Smooth muscle cell (in vitro differentiated cells): ENCODE measurements around the gene MAD1L1. TPM values are rescaled to one million over a fixed set of nuclear protein-coding genes. Genes with fewer than 3 reads are reported as not detected.

Source experiments
- DNase-seq: peaks from one replicate; lab custom pipeline; 2025; ENCODE audit not compliant: unreplicated experiment; lab: John Stamatoyannopoulos, UW
- H2AFZ ChIP-seq: fragments of 200-600 bp; sonication (generic); 2 replicates; pipeline ENCODE4 v1.6.0; 2016; ENCODE audit warnings: antibody characterized with exemption, low read depth, mild to moderate bottlenecking
- H3F3A ChIP-seq: fragments of 200-600 bp; sonication (generic); 2 replicates; pipeline ENCODE4 v1.6.0; 2017; ENCODE audit warnings: antibody characterized with exemption, low read depth
- H3K27ac ChIP-seq: fragments of 200-600 bp; sonication (generic); 2 replicates; pipeline ENCODE4 v1.5.1; 2016; ENCODE audit warnings: low read depth, mild to moderate bottlenecking
- H3K27me3 ChIP-seq: fragments of 200-600 bp; sonication (generic); 2 replicates; pipeline ENCODE4 v1.6.1; 2016; ENCODE audit warnings: low read depth, mild to moderate bottlenecking
- H3K36me3 ChIP-seq: fragments of 200-600 bp; sonication (generic); 2 replicates; pipeline ENCODE4 v1.5.1; 2016; ENCODE audit warnings: low read depth
- H3K4me1 ChIP-seq: fragments of 200-600 bp; sonication (generic); 2 replicates; pipeline ENCODE4 v1.5.1; 2016; ENCODE audit warnings: low read depth
- H3K4me2 ChIP-seq: fragments of 200-600 bp; sonication (generic); 2 replicates; pipeline ENCODE4 v1.6.0; 2016; ENCODE audit warnings: mild to moderate bottlenecking
- H3K4me3 ChIP-seq: fragments of 200-600 bp; sonication (generic); 2 replicates; pipeline ENCODE4 v1.5.1; 2016; ENCODE audit warnings: mild to moderate bottlenecking
- H3K79me2 ChIP-seq: fragments of 200-600 bp; sonication (generic); 2 replicates; pipeline ENCODE4 v1.6.0; 2016; ENCODE audit warnings: low read depth, mild to moderate bottlenecking
- H3K9ac ChIP-seq: fragments of 200-600 bp; sonication (generic); 2 replicates; pipeline ENCODE4 v1.6.0; 2016; ENCODE audit warnings: low read depth
- H3K9me3 ChIP-seq: fragments of 200-600 bp; sonication (generic); replicated peaks from 2 replicates; pipeline ENCODE4 v1.5.1; 2016; ENCODE audit warnings: low read depth
- H4K20me1 ChIP-seq: fragments of 200-600 bp; sonication (generic); 2 replicates; pipeline ENCODE4 v1.6.0; 2016; ENCODE audit warnings: low read depth
- WGBS: methylation state at CpG from one replicate; pipeline ENCODE4 v1.1.7; 2016; ENCODE audit warnings: low lambda C conversion rate; 5-methylcytosine and 5-hydroxymethylcytosine counted together
- polyA plus RNA-seq: library from polyadenylated mRNA; unstranded; fragments of >200 nt; fragmentation: Nextera tagmentation; extraction: Ambion mirVana; gene quantifications from 2 replicates; pipeline ENCODE4 v1.2.1, GENCODE V29; 2016
- total RNA-seq: library from RNA; depleted of rRNA; stranded (reverse); fragments of >200 nt; gene quantifications from 2 replicates; pipeline ENCODE4 v1.2.3, GENCODE V29; 2014
- TF ChIP-seq, protein P1 (sequence below): fragments of 200-600 bp; sonication (generic); IDR thresholded peaks from 2 replicates; pipeline ENCODE4 v1.5.1; 2017; ENCODE audit warnings: borderline replicate concordance, mild to moderate bottlenecking, antibody characterized with exemption; ENCODE audit not compliant: insufficient read depth, poor library complexity, severe bottlenecking

MAD1L1 gene
- total and polyA plus RNA-seq, 2 experiments from 2014 or later = 33.4 to 60.7 TPM

DNA sequence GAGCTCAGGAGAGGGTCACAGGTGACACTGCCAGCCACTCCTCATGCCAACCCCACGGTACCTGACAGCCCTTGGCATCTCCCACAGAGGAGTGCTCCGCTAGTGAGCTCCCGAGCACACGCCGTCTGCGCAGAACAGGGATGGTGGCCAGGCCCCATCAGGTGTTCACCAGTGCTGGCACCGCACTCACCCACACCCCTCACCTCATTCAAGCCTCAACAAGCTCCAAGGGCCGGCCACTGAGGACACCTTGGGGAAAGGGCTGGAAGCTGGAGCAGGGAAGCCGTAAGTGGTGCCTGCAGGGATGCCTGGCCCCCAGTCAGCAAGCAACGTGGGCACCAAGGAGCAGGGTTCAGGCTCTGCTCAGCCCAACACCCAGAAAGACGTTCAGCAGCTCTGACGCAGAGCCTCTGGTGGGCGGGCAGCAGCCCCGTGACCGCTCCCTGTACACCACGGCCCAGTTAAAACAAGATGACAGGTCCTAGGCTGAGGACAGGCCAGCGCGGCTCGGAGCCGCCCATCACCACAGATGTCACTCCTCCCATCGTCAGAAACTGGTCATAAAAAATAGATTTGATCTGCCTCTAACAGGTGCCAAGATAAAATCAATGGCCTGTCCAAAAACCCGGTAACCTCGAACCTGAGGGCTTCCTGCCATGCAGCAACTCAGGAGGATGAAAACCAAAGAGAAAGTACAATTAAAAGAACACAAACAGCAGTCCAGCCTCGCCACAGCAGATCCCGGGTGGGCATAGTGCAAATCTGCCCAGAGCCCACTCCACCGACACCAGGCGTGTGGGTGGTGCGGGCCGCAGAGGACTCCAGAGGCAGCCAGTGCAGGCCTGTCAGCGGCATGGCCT, 275.9 kb downstream of the MAD1L1 start:
- no peaks in the 10 kb centered on the region for H3K79me2 ChIP-seq
- DNase-seq = no peak
- peaks cover 5% of the 10 kb centered on the region for H3F3A ChIP-seq
- H3K27me3 ChIP-seq = no peaks in the 10 kb centered on the region
- H3K4me2 ChIP-seq = no peak overlapping the region
- no peak overlapping the region for H3K4me3 ChIP-seq
- 97% methylated on average over 28 of the region's 30 CpGs for WGBS
- TF ChIP-seq, protein P1, sequence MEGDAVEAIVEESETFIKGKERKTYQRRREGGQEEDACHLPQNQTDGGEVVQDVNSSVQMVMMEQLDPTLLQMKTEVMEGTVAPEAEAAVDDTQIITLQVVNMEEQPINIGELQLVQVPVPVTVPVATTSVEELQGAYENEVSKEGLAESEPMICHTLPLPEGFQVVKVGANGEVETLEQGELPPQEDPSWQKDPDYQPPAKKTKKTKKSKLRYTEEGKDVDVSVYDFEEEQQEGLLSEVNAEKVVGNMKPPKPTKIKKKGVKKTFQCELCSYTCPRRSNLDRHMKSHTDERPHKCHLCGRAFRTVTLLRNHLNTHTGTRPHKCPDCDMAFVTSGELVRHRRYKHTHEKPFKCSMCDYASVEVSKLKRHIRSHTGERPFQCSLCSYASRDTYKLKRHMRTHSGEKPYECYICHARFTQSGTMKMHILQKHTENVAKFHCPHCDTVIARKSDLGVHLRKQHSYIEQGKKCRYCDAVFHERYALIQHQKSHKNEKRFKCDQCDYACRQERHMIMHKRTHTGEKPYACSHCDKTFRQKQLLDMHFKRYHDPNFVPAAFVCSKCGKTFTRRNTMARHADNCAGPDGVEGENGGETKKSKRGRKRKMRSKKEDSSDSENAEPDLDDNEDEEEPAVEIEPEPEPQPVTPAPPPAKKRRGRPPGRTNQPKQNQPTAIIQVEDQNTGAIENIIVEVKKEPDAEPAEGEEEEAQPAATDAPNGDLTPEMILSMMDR = no peak
- H4K20me1 ChIP-seq = peaks cover 7% of the 10 kb centered on the region
- no peak overlapping the region for H3K27ac ChIP-seq
- H3K36me3 ChIP-seq = no peaks in the 10 kb centered on the region
- H3K9ac ChIP-seq = no peak overlapping the region
- H3K4me1 ChIP-seq = no peaks in the 10 kb centered on the region
- H3K9me3 ChIP-seq = no peaks in the 10 kb centered on the region
- H2AFZ ChIP-seq = no peak overlapping the region

DNA sequence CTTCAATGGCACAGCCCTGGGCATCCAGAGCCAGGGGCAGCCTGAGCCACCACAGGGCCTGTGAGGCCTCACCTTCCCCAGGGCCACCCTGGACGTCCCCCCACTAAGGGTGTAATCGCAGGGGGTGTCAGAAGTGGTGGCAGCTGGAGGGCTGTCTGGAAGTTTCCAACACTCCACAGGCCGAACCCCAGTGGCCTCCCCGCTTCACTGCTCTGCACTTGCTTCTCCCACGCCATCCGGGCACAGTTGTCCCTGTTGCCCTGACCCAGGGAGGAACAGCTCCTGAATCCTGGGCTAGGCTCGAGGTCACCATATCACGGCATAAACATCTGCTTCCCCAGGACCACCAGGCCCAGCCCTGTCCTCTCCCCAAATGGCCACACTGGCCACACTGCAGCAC, 276.6 kb downstream of the MAD1L1 start:
- DNase-seq = no peak
- Histone ChIP-seq H4K20me1 (peaks cover 7% of the 10 kb centered on the region), H3F3A (no peaks in the 10 kb centered on the region), H3K4me2 (no peak overlapping the region), H3K27ac (no peak overlapping the region), H3K27me3 (no peaks in the 10 kb centered on the region), H3K9me3 (no peaks in the 10 kb centered on the region), H3K4me1 (no peaks in the 10 kb centered on the region), H3K36me3 (no peaks in the 10 kb centered on the region), H2AFZ (no peak overlapping the region), H3K9ac (no peak overlapping the region), H3K4me3 (no peak overlapping the region), H3K79me2 (no peaks in the 10 kb centered on the region)
- WGBS = 97% methylated on average over 8 of the region's 8 CpGs
- TF ChIP-seq, protein P1 = no peak

DNA sequence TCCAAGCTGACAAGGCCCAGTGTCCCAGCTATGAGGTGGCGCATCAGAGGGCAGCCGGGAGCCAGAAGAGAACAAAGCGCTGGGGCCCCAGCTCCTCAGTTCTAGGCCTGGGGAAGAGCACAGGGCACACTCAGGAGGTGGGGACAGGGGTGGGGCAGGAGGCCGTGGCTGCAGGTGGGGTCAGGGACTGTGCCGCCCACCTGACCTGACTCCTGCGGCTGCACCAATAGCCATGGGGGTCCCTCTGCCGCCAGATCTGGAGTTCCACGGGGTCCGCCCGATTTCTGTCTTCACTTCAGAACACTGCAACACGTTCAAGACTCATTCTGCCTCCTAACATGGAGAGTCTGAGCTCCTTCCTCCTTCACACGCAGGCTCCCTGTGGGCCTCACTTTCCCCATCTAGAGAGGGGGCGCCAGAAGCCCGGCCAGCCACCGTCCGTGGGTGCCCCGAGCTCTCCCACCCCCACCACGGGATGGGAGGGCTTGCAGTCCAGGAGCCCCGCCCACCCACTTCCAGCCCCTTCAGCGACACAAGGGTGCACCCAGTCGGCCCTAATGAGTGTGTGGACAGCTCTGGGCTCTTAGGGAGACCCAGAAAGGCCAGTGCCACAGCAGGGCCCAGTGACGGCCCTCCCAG, 278.3 kb downstream of the MAD1L1 start:
- peaks cover 5% of the 10 kb centered on the region for H4K20me1 ChIP-seq
- no peaks in the 10 kb centered on the region for H3K27me3 ChIP-seq
- WGBS = 87% methylated on average over 19 of the region's 22 CpGs
- H3K27ac ChIP-seq = no peak overlapping the region
- H3K4me1 ChIP-seq = no peaks in the 10 kb centered on the region
- no peak overlapping the region for H3K4me3 ChIP-seq
- no peaks in the 10 kb centered on the region for H3K9me3 ChIP-seq
- no peak overlapping the region for H3K4me2 ChIP-seq
- no peak for DNase-seq
- no peaks in the 10 kb centered on the region for H3F3A ChIP-seq
- no peak overlapping the region for H3K9ac ChIP-seq
- no peaks in the 10 kb centered on the region for H3K36me3 ChIP-seq
- H3K79me2 ChIP-seq = no peaks in the 10 kb centered on the region
- H2AFZ ChIP-seq = no peak overlapping the region
- TF ChIP-seq, protein P1 = no peak
